Measurements from ENCODE around the gene RPL9.
"Not testable (repeated sequence)": the region's sequence is repeated elsewhere in the genome, so short reads cannot be mapped to it uniquely, and the experiment has no call there.

RPL9 gene

GRCh38 chr4:39427520-39428114 is 31.1 kb downstream of the RPL9 start:
- in situ Hi-C loops (cut with MboI; ENCODE audit: low sequenced_read_pairs) = no loop called here

GRCh38 chr4:39426728-39427127 is 32.0 kb downstream of the RPL9 start:
- in situ Hi-C loops (cut with MboI; ENCODE audit: low sequenced_read_pairs) = no loop called here

GRCh38 chr4:39425297-39425696 is 33.4 kb downstream of the RPL9 start:
- in situ Hi-C loops (cut with MboI; ENCODE audit: low sequenced_read_pairs) = not testable (repeated sequence)

GRCh38 chr4:39422247-39422646 is 36.5 kb downstream of the RPL9 start:
- in situ Hi-C loops (cut with MboI; ENCODE audit: low sequenced_read_pairs) = no loop called here

GRCh38 chr4:39415678-39416283 is 42.9 kb downstream of the RPL9 start:
- in situ Hi-C loops (cut with MboI; ENCODE audit: low sequenced_read_pairs) = no loop called here

GRCh38 chr4:39411561-39411960 is 47.2 kb downstream of the RPL9 start:
- in situ Hi-C loops (cut with MboI; ENCODE audit: low sequenced_read_pairs) = not testable (repeated sequence)

GRCh38 chr4:39410415-39410814 is 48.3 kb downstream of the RPL9 start:
- in situ Hi-C loops (cut with MboI; ENCODE audit: low sequenced_read_pairs) = no loop called here

GRCh38 chr4:39407584-39407885 is 51.2 kb downstream of the RPL9 start:
- in situ Hi-C loops (cut with MboI; ENCODE audit: low sequenced_read_pairs) = no loop called here

GRCh38 chr4:39406763-39407583 is 51.7 kb downstream of the RPL9 start, which contains the start of gene KLB:
Gene KLB (plus strand): TSS chr4:39406930. CDS start chr4:39406950, 20 bp downstream.
- in situ Hi-C loops (cut with MboI; ENCODE audit: low sequenced_read_pairs) = no loop called here
